MM.1S (cell line): ENCODE results near the gene ZNF280C.
"Not testable (repeated sequence)": the region's sequence is repeated elsewhere in the genome, so short reads cannot be mapped to it uniquely, and the experiment has no call there.

Experiments used
- EZH2 ChIP-seq: fragments of 300-600 bp; sonication (generic); optimal IDR thresholded peaks from 2 replicates; pipeline ENCODE3; 2017; ENCODE audit warnings: low read depth, mild to moderate bottlenecking, antibody characterized with exemption, low read length, mixed read lengths
- EZH2phosphoT487 ChIP-seq: fragments of 300-600 bp; sonication (generic); IDR thresholded peaks from 2 replicates; pipeline ENCODE4 v1.6.1; 2018; ENCODE audit warnings: antibody characterized with exemption, low read length
- TF ChIP-seq, protein P1 (sequence below): fragments of 300-600 bp; sonication (generic); IDR thresholded peaks from 2 replicates; pipeline ENCODE4 v1.5.1; 2016; ENCODE audit warnings: antibody characterized with exemption, low read length, mixed read lengths

DNA sequence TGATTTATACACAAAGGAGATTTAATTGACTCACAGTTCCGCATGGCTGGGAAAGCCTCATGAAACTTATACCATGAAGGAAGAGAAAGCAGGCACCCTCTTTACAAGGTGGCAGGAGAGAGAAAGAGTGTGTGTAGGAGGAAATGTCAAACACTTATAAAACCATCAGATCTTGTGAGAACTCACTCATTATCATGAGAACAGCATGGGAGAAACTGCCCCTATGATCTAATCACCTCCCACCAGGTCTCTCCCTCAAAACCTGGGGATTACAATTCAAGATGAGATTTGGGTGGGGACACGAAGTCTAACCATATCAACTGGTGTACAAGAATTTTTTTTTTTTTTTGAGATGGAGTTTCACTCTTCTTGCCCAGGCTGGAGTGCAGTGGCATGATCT lies 3.6 kb upstream of the ZNF280C start:
- TF ChIP-seq, protein P1, sequence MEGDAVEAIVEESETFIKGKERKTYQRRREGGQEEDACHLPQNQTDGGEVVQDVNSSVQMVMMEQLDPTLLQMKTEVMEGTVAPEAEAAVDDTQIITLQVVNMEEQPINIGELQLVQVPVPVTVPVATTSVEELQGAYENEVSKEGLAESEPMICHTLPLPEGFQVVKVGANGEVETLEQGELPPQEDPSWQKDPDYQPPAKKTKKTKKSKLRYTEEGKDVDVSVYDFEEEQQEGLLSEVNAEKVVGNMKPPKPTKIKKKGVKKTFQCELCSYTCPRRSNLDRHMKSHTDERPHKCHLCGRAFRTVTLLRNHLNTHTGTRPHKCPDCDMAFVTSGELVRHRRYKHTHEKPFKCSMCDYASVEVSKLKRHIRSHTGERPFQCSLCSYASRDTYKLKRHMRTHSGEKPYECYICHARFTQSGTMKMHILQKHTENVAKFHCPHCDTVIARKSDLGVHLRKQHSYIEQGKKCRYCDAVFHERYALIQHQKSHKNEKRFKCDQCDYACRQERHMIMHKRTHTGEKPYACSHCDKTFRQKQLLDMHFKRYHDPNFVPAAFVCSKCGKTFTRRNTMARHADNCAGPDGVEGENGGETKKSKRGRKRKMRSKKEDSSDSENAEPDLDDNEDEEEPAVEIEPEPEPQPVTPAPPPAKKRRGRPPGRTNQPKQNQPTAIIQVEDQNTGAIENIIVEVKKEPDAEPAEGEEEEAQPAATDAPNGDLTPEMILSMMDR = not testable (repeated sequence)
- TF ChIP-seq EZH2, EZH2phosphoT487: not testable (repeated sequence)
